ENCODE results near the gene NPAS3.

NPAS3 gene

DNA sequence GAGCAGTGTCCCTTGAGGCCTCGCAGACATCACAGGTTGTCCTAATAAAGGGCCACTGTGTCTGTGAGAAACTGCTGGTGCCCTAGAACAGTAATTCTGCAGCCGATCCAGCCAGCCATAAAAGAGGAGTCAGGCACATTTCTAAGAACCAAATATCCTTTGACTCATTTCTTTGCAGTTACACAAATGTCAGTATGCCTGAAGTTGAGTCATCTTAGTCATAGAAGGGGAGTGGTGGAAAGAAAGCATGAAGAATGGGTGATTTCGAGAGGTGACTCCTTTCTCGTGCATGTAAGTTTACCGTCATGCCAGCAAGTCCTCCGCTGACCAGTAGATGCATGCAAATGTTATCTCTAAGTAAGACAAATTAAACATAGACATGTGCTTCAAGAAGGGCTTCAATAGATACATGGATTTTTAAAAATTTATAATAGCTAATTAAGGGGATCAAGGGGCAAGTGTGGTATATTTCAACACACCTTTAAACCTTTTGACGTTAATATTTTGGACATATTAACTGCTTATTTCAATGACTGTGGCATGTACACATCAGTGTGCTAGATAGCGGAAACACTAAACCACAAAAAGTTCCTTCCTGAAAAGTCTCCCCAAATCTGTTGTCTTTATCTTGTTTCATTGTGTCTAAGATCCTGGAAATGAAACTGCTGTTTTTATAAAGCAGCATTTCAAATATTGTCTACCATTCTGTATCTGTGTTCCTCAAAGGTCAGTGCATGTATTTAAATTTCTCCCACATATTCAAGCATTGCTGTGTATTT lies 497.4 kb downstream of the NPAS3 start:
- DNase-seq (ENCODE audit: low read depth, low spot score) = no peak

DNA sequence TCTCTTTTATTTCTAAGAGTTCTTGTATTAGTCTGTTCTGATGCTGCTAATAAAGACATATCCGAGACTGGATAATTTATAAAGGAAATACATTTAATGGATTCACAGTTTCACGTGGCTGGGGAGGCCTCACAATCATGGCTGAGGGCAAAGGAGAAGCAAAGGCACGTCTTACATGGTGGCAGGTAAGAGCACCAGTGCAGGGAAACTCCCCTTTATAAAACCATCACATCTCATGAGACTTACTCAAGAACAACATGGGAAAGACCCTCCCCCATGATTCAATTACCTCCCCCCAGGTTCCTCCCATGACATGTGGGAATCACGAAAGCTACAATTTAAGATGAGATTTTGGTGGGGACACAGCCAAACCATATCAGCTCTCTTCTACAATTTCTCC lies 503.0 kb downstream of the NPAS3 start:
- DNase-seq (ENCODE audit: low read depth, low spot score) = no peak

DNA sequence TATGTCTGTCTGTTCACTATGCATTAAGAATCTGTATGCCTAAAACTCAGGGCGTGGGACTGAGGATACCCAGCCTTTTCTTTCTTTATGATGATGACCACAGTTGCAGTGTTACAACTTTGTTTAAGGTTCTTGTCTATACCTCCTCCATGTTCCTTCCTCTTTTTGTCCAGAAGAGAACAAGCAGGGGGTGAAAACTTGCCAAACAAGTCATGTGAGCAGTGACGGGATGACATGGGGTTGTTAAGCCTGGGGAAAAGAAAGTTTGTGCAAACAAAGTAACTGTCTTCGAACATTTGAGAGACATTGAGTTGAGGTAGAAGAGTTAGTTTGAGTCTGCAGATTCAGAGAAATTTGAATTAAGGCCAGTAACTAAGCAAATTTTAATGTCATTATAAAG lies 505.5 kb downstream of the NPAS3 start:
- DNase-seq (ENCODE audit: low read depth, low spot score) = no peak

DNA sequence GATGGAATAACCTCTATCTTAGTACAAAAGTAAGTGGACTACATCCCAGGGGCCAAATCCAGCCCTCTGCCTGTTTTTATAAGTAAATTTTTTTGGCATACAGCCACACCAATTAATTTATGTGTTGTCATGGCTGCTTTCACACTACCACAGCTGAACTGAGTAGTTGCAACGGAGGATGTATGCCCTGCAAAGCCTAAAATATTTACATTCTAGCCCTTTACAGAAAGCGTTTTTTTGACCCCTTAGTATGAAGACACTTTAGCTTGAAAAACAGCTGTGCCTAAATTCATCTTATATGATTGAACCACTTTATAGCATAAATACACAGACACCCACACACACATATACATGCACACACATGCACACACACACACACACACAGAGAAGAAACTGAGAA lies 510.6 kb downstream of the NPAS3 start:
- DNase-seq (ENCODE audit: low read depth, low spot score) = no peak

DNA sequence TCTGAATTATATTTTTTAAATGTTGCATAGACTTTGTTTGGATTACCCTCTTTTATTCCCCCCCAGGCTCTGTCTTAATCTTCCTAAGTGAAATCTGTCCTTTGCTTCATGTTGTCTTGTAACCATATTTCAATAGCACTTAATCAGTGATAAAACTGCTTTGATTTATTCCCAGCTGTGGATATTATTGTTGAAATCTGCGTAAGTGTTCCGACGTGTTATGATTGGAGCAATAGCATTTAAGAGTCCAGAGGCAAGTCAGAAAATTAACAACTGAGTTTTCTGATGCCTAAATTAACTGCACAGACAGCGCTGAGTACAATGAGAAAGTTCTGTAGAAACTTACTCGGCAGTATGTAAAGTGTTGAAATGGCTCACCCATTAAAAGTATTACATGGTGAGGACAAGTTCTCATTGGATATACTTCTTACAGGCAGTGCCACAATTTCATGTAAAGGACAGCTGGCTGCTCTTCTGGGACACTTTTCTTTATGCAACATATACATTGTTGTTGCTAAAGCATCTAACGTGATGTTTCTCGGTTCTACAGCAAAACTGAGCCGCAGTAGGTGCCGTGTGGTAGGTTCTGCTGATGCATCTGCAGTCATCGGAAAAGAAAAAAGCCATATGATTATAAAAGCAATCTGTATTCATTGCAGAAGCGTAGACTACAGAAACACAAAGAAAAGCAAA lies 511.2 kb downstream of the NPAS3 start:
- DNase-seq (ENCODE audit: low read depth, low spot score) = no peak

DNA sequence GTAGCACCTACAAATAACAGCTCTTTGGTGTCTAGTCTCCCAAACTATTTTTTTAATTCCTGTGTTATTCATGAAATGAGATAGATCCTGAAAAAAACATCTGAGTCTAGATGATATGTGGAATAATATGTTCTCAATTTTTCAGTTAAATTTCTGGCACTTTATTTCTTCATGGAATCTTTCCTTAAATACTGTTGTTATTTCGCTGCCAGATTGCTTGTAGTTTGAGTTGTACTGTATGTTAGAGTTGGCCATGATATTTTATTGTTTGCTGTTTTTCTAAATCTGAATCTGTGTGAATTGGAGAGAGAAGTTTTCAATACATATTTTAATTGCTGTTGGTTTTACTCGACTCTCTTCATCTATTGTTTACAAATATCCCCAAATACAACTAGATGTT lies 511.7 kb downstream of the NPAS3 start:
- DNase-seq (ENCODE audit: low read depth, low spot score) = no peak

DNA sequence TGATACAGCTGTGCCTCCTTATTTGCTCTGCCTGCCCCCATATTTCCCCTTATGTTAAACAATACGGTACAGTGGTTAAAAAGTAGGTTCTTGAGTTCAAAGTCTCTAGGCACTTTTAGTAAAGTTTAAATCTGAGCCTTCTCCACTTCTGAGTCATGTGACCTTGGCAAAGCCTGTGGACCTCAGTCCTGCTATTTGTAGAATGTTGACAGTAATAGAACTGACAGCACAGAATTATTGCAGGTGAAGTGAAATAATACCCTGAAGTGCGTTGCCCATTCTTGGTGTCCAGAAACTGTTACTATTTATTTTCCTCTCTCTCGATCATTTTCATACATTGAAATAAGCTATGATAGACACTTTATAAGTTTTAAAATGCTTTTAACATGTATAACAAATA lies 512.5 kb downstream of the NPAS3 start:
- no peak for DNase-seq (ENCODE audit: low read depth, low spot score)

DNA sequence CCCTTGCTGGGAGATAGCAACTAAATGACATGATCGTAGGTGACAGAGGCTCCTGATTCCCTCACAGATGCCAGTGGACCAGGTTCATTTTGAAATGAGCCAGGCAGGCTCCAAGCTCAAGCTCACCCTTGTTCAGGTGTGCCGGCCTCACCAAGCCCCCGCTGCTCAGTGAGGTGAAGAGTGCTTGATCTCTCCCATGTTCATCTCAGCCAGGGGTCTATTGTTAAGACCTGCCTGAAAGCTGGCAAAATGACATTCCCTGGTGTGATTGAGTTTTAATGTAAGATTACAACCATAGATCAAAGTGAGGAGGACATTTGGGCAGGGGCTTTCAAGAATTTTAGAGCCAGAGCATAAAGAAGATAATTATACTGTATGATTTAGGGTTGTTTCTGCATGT lies 514.3 kb downstream of the NPAS3 start:
- DNase-seq (ENCODE audit: low read depth, low spot score) = no peak

DNA sequence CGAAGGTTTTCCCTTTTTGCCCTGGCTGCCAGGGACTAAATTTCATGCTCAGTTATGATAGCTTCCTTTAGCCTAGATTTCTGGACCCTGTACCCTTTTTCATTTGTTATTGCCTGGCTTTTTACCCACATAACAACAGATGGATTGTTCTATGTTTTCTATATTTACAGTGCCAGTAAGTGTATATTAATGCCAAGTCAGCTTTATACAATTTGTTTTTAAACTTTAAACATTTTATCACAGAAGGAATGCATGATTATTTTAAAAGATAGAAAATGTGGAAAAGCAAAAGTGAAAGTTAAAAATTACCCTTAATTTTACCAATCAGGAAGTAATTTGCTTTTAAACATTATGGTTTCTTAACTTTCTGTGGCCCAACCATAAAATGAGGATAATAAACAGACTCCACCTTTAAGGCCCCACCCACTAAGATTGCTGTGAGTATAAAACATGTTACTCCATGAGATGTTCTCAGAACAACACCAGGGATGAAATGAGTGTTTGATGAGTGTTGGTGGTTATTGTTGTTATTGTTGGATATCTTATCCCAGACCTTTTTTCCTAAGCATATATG lies 515.4 kb downstream of the NPAS3 start:
- DNase-seq (ENCODE audit: low read depth, low spot score) = no peak

DNA sequence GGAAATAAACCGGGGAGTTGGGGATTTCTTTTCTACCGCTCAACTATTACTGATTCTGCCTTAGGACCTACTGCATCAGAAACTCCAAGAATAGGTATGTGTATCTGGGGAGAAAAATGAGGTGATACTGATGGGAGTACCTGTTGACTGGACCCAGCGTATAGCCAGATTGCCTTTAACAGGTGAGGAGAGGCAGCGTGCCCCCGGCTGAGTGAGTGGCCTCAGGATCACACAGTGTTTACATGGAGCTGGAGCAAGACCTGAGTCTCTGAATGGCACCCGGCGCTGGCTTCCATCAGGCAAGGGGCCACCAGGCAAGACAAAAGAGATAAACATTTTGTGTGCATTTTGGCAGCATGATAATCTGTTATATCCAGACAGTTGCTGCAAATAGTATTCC lies 516.0 kb downstream of the NPAS3 start:
- no peak for DNase-seq (ENCODE audit: low read depth, low spot score)

DNA sequence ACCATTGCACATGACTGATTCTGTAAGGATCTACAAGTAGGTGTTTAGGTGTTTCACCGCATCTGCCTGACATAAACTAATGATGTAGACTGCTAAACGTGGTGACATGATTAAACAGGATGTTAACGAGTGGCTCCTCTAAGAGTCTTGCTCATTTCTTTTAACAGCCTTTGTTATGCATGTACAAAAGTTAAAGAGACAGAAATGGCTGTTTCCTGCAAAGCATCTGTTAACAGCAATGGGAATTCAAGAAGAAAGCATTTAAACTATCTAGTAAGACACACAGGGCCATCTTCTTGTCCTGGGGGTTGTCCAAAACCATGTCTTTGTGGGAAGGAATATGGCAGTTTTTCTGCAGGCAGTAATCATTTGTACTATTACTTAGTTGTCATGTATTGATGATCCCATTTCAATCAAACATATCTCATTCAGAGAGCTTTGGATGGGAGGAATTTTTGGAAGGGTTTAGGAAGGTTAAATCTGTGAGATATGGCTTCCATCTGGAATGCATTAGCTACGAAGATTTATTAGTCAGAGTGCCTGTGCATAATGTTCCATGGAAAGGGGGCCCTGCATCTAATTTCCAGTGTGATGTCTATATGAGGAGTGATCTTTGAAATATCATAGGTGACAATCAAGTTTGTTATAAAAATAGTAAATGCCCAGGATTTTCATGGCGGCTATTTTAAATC lies 517.1 kb downstream of the NPAS3 start:
- DNase-seq (ENCODE audit: low read depth, low spot score) = no peak

DNA sequence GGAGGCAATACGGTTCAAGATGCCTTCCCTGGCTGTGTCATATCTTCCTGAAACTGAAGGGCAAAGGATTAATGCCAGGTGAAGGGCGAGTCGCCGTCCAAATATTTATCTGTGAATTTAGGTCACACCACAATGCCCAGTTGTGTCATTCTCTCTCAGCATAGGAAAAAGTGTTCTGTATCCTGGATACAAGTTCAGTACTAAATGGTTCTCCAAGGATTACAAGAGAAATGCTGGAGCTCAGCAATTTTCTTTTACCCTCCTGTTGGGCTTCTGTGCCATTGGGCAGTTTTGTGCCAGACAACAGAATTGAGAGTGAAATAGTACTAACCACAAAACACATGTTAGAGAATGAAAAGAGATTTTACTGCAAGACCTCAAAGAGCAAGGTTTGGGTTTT lies 518.3 kb downstream of the NPAS3 start:
- no peak for DNase-seq (ENCODE audit: low read depth, low spot score)

DNA sequence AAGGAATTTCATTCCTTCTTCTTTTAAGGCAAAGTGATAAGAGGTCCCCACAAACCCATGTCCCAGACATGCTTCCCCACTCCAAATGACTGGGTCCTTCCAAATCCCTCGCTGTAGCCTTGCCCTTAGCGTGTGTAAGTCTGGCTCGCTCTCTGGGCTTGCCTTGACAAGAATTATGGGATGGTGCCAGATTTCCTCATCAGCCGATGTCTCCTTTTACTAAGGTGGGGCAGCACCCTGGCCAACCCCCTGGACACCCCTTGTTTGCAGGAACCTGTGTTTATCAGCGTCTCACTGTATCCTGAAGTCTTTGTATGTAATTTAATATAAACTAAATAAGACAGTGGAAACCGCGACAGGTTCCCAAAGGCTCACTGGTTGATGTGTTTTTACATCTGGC lies 518.9 kb downstream of the NPAS3 start:
- DNase-seq (ENCODE audit: low read depth, low spot score) = no peak

DNA sequence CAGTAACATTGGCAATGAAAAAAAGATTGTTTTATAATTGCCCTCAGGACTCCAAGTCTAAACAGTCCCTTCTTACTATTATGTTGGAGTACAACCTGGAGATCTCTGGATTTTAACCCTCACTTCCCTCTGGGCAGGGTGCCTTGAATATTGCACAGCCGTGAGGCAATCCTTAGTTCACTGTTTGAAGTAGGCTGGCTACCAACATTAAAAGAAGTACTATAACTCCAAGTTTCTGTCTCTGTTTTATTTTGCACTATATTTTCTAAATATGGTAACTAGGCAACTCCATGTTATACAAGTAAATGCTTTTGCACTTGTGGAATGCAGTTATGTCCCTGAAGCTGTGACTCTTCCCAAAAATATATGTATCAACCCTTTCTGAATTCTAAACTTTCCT lies 521.5 kb downstream of the NPAS3 start:
- no peak for DNase-seq (ENCODE audit: low read depth, low spot score)

DNA sequence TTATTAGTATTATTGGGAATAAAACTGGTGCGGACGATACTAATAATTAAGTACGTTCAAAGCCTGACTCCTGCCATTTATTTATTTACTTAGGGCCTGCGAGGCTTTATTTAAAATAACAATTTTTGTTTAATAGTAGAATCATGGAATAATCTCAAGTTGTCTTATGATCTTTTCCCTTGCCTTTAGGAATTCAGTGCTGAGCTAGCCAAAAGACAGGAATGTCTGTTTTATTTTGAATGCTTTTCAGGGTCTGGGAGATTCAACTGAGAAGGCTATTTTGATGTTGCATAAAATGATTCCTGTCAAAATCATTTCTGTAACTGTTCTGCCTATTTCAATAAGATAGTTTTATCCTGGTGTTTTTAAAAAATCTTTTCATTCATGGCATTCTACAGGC lies 522.4 kb downstream of the NPAS3 start:
- no peak for DNase-seq (ENCODE audit: low read depth, low spot score)

DNA sequence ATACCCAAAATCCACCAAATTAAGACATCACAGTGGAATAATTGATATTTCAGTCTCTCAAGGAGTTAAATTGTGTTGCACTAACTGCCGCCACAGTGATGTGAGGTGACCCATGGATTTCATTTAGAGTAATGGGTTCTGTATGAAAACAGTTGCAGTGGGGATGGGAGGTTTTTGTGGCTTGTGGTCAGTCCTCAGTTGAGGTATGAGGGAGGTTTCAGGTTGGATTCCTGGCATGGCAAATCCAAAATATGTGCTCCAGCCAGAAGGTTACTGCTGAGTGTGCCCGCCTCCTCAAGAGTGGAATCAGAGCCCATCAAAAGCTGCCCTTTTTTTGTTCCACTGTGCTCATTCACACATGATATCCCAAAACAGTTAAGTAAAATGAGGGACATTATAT lies 525.1 kb downstream of the NPAS3 start:
- no peak for DNase-seq (ENCODE audit: low read depth, low spot score)

DNA sequence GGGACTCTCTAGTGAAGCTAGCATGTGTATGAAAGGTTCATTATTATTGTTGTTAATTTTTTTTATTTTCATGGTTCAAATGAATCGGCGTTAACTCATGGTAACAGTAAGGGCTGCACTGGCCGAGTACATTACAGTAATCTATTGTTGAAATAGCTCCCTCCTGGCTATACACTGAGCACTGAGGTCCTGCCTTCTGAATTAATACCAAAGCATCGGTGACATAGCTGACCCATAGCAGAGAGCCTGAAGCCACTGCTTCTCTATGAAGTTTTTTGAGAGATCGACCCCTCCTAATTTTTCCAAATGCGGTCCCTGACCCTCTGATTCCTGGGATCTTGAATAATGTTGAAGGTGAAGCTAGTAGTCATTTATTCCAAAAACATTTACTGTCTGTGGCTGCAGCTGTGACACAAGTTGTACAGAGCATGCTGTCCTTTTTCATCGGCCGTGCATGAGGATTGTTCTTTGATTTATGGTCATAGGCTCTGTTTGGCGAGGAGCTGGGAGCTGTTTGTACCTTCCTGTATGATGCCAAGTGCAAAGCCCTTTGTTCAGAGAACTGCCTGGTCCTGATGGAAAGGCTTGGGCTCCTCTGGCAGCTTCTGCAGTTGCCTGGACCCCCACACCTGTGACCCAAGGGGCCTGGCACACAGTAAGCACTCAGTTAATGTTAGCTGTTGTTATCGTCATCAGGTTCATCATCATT lies 525.7 kb downstream of the NPAS3 start:
- no peak for DNase-seq (ENCODE audit: low read depth, low spot score)

DNA sequence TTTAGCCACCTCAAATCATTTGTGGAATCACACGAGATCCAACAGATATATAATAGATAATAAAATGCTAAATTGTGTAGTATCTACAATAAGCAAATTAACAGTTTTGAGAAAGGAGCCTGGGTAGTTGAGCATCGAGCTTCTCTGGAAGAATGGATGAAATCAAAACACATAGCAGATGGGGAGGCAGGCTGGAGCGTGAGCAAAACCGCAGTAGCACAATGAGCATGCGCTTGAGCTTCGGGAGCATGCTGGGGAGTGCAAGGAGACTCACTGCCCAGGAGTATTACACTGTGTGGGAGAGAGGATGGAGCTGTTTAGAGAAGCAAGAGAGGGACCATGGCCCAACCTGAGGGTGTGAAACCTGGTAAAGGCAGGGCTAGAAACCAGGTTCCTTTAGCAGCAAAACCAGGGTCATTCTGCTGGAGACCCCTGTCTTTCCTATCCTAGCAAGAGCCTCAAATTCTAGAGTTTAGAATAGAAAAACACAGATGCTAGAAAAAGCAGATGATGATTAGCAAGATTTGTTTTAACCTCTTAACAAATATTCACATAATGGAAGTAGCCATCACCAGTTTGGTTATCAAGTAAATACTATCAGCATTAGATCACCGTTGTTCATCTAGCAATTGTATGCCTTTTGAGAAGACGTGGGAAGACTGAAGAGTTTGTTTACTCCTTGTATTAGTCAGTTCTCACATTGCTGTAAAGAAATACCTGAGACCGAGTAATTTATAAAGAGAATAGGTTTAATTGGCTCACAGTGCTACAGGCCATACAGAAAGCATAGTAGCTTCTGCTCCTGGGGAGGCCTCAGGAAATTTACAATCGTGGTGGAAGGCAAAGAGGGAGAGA lies 527.4 kb downstream of the NPAS3 start:
- no peak for DNase-seq (ENCODE audit: low read depth, low spot score)

DNA sequence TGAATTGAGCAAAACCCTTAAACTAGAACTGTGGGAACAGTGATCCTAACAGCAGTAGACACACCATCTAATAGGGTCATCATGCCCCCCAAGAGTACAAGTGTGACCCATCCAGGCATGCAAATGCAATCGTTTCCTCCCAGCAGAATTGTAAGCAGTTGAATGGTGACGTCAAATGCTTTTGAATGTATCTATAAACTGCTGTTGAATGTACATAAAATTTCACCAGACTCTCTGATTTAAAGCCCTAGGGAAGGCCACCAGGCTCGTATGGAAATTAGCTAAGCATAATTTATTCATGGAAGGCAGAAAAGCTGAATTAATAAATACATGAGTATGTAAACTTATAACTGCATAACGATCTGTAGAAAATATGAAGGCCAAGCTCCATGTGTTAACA lies 529.3 kb downstream of the NPAS3 start:
- DNase-seq (ENCODE audit: low read depth, low spot score) = no peak

DNA sequence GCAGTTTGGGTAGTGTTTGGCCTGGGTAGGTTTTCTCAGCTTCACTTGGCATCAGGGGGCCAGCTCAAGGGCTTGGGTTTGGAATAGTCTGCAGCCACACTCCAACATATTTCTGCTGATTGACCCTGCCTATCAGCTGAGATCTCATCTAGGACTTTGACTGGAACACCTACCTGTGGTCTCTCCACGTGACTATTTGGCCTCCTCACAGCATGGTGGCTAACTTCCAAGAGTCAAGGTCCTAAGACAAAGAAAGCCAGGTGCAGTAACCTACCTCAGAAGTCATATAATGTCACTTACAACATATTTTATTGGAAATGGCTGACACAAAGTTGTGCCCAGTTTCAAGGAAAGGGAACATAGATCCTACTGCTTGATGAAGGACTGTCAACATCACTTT lies 531.2 kb downstream of the NPAS3 start:
- DNase-seq (ENCODE audit: low read depth, low spot score) = no peak

DNA sequence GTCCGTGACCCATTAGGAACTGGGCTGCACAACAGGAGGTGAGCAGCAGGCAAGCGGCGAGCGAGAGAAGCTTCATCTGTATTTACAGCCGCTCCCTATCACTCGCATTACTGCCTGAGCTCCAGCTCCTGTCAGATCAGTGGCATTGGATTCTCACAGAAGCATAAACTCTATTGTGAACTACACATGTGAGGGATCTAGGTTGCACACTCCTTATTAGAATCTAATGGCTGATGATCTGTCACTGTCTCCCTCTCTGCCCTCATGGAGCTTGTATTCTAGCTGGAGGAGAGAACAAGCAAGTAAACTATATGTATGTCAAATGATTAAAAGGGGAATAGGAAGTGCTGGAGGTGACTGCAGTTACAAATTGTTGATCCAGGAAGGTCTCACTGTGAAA lies 533.1 kb downstream of the NPAS3 start:
- no peak for DNase-seq (ENCODE audit: low read depth, low spot score)

Measured in activated naive CD8-positive, alpha-beta T cell treated with anti-CD3 and anti-CD28 coated beads, Interleukin-2, amount 50 U/mL, for 16 hours (primary cell).